Measurements from ENCODE around the gene ACSM6. TPM values are rescaled to one million over a fixed set of nuclear protein-coding genes. Genes with fewer than 3 reads are reported as not detected.
"Not testable (repeated sequence)": the region's sequence is repeated elsewhere in the genome, so short reads cannot be mapped to it uniquely, and the experiment has no call there.

Gene ACSM6
- total RNA-seq, 1 donor from 2014 or later = not detected

- TF ChIP-seq CTCF (IDR thresholded peaks at IDR 0.05; ENCODE audit: insufficient read depth, low read length, poor library complexity, severe bottlenecking) = no peak
- Histone ChIP-seq H3K4me3 (ENCODE audit: low read depth, low read length) (no peak overlapping the region), H3K27me3 (ENCODE audit: control insufficient read depth, insufficient read depth, low read length) (no peaks in the 10 kb centered on the region), H3K36me3 (ENCODE audit: control insufficient read depth, insufficient read depth, low read length) (no peaks in the 10 kb centered on the region)
- DNase-seq (ENCODE audit: low read depth) = no peak
These were observed 39.5 kb downstream of the ACSM6 start for GRCh38 chr10:95233377-95234034.

- Histone ChIP-seq H3K4me3 (ENCODE audit: low read depth, low read length) (no peak overlapping the region), H3K36me3 (ENCODE audit: control insufficient read depth, insufficient read depth, low read length) (no peaks in the 10 kb centered on the region), H3K27me3 (ENCODE audit: control insufficient read depth, insufficient read depth, low read length) (no peaks in the 10 kb centered on the region)
- DNase-seq (ENCODE audit: low read depth) = no peak
- TF ChIP-seq CTCF (IDR thresholded peaks at IDR 0.05; ENCODE audit: insufficient read depth, low read length, poor library complexity, severe bottlenecking) = no peak
These were observed 40.9 kb downstream of the ACSM6 start for GRCh38 chr10:95234951-95235350.

- Histone ChIP-seq H3K27me3 (ENCODE audit: control insufficient read depth, insufficient read depth, low read length) (no peaks in the 10 kb centered on the region), H3K36me3 (ENCODE audit: control insufficient read depth, insufficient read depth, low read length) (no peaks in the 10 kb centered on the region), H3K4me3 (ENCODE audit: low read depth, low read length) (no peak overlapping the region)
- no peak for TF ChIP-seq CTCF (IDR thresholded peaks at IDR 0.05; ENCODE audit: insufficient read depth, low read length, poor library complexity, severe bottlenecking)
- no peak for DNase-seq (ENCODE audit: low read depth)
These were observed 41.6 kb downstream of the ACSM6 start for GRCh38 chr10:95235676-95236067.

- Histone ChIP-seq H3K36me3 (ENCODE audit: control insufficient read depth, insufficient read depth, low read length) (no peaks in the 10 kb centered on the region), H3K4me3 (ENCODE audit: low read depth, low read length) (no peak overlapping the region), H3K27me3 (ENCODE audit: control insufficient read depth, insufficient read depth, low read length) (no peaks in the 10 kb centered on the region)
- peak; percentile 2 for TF ChIP-seq CTCF (IDR thresholded peaks at IDR 0.05; ENCODE audit: insufficient read depth, low read length, poor library complexity, severe bottlenecking)
- peak; percentile 61 for DNase-seq (ENCODE audit: low read depth)
These were observed 42.2 kb downstream of the ACSM6 start for GRCh38 chr10:95236068-95236903.

- no peak for DNase-seq (ENCODE audit: low read depth)
- no peak for TF ChIP-seq CTCF (IDR thresholded peaks at IDR 0.05; ENCODE audit: insufficient read depth, low read length, poor library complexity, severe bottlenecking)
- no peak overlapping the region for H3K4me3 ChIP-seq (ENCODE audit: low read depth, low read length)
- no peaks in the 10 kb centered on the region for H3K36me3 ChIP-seq (ENCODE audit: control insufficient read depth, insufficient read depth, low read length)
- H3K27me3 ChIP-seq (ENCODE audit: control insufficient read depth, insufficient read depth, low read length) = no peaks in the 10 kb centered on the region
These were observed 43.5 kb downstream of the ACSM6 start for GRCh38 chr10:95237376-95238170.

GRCh38 chr10:95240096-95240495 is 46.1 kb downstream of the ACSM6 start:
- H3K27me3 ChIP-seq (ENCODE audit: control insufficient read depth, insufficient read depth, low read length); H3K36me3 ChIP-seq (ENCODE audit: control insufficient read depth, insufficient read depth, low read length); DNase-seq (ENCODE audit: low read depth); H3K4me3 ChIP-seq (ENCODE audit: low read depth, low read length): not testable (repeated sequence)

Measured in kidney epithelial cell (primary cell).